NT2/D1 (cell line): Measurements from ENCODE around the gene PHACTR3.

Source experiments
- SUZ12 ChIP-seq: IDR thresholded peaks from 2 replicates; pipeline ENCODE4 v1.6.1; 2011; ENCODE audit not compliant: insufficient read length, insufficient read depth; ENCODE audit errors: extremely low read depth
- ZNF274 ChIP-seq: IDR thresholded peaks from 2 replicates; pipeline ENCODE4 v1.6.1; 2011; ENCODE audit warnings: mild to moderate bottlenecking, low read depth, low read length

GRCh38 chr20:59804871-59805665, 200.7 kb downstream of the PHACTR3 start:
- TF ChIP-seq ZNF274 (no peak), SUZ12 (no peak)
